Adipocyte (in vitro differentiated cells): Measurements from ENCODE around the gene TELO2.

Experiments
- DNase-seq: peaks from one replicate; pipeline ENCODE4 v3.0.0-alpha.2; 2015; ENCODE audit warnings: low read depth
- H3K27me3 ChIP-seq: replicated peaks from 2 replicates; pipeline ENCODE4 v1.7.0; 2013; ENCODE audit warnings: mild to moderate bottlenecking, low read length, moderate library complexity; ENCODE audit not compliant: control insufficient read depth, insufficient read depth
- H3K36me3 ChIP-seq: 2 replicates; pipeline ENCODE4 v1.7.0; 2013; ENCODE audit warnings: low read length, mild to moderate bottlenecking, moderate library complexity; ENCODE audit not compliant: control insufficient read depth, insufficient read depth, severe bottlenecking
- H3K4me1 ChIP-seq: 2 replicates; pipeline ENCODE4 v1.7.0; 2013; ENCODE audit warnings: mild to moderate bottlenecking, low read length, moderate library complexity; ENCODE audit not compliant: control insufficient read depth, insufficient read depth
- H3K4me3 ChIP-seq: 2 replicates; pipeline ENCODE4 v1.7.0; 2013; ENCODE audit warnings: mild to moderate bottlenecking, low read length, moderate library complexity
- H3K9ac ChIP-seq: 2 replicates; pipeline ENCODE4 v1.7.0; 2013; ENCODE audit warnings: mild to moderate bottlenecking, low read length, moderate library complexity
- H3K9me3 ChIP-seq: 2 replicates; pipeline ENCODE4 v1.7.0; 2013; ENCODE audit warnings: mild to moderate bottlenecking, low read length, moderate library complexity; ENCODE audit not compliant: control insufficient read depth

TELO2 gene

DNA sequence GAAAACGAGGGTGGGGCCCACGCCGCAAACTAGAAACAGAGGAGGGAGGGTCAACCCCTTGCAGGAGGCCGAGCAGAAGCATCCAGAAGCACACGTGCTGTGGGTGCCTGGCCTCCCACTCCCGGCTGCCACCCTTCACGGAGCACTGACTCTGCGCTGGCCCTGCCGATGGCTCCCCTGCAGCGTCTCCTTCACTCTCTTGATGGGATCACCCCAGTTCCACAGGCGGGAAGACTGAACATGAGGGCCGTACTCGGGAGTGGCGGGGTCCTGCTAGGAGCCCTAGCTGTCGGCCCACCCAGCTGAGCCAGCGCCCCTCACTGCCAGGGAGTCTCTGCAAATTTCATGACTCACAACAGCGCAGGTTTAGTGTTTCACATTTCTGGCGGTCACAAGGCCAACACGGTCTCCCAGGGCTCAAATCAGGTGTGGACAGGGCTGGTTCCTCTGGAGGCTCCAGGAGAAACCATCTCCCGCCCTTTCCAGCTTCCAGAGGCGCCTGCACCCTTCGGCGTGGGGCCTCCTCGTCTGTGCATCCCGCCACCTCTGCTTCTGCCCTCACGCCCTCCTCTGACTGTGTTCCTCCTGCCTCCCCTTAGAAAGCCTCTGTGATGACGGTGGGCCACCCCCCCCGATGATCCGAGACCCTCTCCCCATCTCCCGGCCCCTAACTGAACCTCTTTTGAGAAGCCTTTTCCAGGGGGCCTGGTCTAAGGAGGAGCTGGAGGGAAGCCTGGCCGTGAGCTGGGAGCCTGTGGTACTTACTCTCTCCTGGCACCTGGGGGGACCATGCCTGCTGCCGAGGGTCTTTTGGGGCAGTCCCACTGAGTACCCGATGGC, 6.4 kb upstream of the TELO2 start:
- Histone ChIP-seq H3K4me3 (no peak overlapping the region), H3K9me3 (no peaks in the 10 kb centered on the region), H3K27me3 (no peaks in the 10 kb centered on the region), H3K9ac (no peak overlapping the region), H3K36me3 (no peaks in the 10 kb centered on the region), H3K4me1 (no peaks in the 10 kb centered on the region)
- no peak for DNase-seq

DNA sequence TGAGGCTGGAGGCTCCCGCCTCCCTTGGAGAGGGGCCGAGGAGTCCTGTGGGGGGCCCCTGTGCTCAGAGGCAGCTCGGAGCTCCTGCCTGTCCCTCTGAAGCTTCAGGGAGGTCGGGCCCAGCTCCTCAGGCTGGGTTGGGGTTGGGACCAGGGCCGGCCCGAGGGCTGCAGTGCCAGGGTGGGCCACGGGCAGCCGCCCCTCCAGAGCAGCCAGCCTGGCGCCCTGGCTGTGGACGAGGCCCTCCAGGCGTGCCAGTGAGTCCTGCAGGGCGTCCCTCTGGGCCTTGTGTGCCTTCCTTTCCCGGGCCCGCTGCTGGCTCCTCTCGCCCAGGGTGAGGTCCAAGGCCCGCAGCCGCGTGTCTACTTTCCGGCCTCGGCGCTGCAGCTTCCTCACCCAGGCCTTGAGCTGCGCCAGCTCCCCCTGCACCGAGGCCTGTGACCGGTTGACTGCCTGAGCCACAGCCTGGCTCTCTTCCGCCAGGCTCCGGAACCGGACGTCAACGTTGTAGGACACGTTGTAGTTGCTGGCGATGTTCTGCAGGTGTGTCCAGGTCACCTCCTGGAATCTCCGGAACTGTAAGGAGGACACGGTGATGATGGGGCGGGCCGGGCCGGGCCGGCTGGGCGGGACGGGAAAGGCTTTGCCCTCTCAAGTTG, 5.6 kb upstream of the TELO2 start:
- H3K4me3 ChIP-seq: no peak overlapping the region
- DNase-seq: no peak
- no peaks in the 10 kb centered on the region for H3K27me3 ChIP-seq
- peaks cover under 1% of the 10 kb centered on the region for H3K4me1 ChIP-seq
- H3K9ac ChIP-seq: no peak overlapping the region
- no peaks in the 10 kb centered on the region for H3K9me3 ChIP-seq
- no peaks in the 10 kb centered on the region for H3K36me3 ChIP-seq

- no peak overlapping the region for H3K4me3 ChIP-seq
- peaks cover 6% of the 10 kb centered on the region for H3K4me1 ChIP-seq
- no peak overlapping the region for H3K9ac ChIP-seq
- no peaks in the 10 kb centered on the region for H3K27me3 ChIP-seq
- H3K36me3 ChIP-seq: no peaks in the 10 kb centered on the region
- H3K9me3 ChIP-seq: no peaks in the 10 kb centered on the region
- DNase-seq: no peak
Observed at GRCh38 chr16:1488054-1488601, 5.0 kb upstream of the TELO2 start.

DNA sequence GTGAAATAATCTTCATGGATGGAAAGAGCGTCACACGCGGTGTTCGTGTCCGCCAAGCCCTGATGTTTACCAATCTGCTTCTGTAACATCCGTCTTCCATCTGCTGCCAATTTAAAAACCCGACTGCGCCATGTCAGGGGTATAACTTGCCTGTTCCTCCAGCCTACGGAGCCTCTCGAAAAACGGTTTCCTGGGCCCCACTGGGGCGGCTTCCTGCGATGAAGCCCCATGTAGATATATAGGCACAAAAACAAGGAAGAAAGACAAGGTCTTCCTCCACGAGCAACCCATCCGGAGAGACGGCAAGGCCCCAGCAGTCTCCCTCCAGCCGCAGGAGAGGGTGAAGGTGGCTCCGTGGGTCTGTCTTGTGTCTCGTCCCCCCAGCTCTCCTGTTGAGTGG, 4.5 kb upstream of the TELO2 start, which contains the start of gene PTX4:
PTX4 (minus strand) TSS at position 326 of the 400 bp plus-strand sequence; CDS start at position 291, 35 bp downstream.
- H3K36me3 ChIP-seq: no peaks in the 10 kb centered on the region
- peaks cover 6% of the 10 kb centered on the region for H3K4me1 ChIP-seq
- no peak for DNase-seq
- no peak within 1 kb of the TSS for H3K4me3 ChIP-seq
- H3K27me3 ChIP-seq: no peaks in the 10 kb centered on the region
- H3K9ac ChIP-seq: no peak within 1 kb of the TSS
- H3K9me3 ChIP-seq: no peaks in the 10 kb centered on the region

DNA sequence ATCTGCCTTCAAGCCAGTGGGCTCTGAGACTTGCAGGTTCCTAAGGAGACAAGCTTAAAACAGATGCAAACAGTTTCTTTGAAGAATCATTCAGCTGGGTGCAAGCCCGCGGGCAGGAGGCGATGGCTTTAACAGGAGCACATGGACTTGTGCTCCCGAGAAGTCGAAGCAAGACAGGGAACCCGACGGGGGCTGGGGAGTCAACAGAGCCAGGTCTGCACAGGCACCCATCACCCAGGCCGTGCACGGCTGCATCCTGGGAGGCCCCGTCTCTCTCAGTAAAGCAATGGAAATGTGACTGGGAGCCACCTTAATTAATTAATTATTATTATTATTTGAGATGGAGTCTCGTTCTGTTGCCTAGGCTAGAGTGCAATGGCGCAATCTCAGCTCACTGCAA, 4.1 kb upstream of the TELO2 start:
- Histone ChIP-seq H3K9me3 (no peaks in the 10 kb centered on the region), H3K27me3 (no peaks in the 10 kb centered on the region), H3K9ac (no peak overlapping the region), H3K4me3 (no peak overlapping the region), H3K36me3 (no peaks in the 10 kb centered on the region), H3K4me1 (peaks cover 9% of the 10 kb centered on the region)
- DNase-seq: no peak

GRCh38 chr16:1491327-1491726, 1.8 kb upstream of the TELO2 start:
- no peak for DNase-seq
- Histone ChIP-seq H3K9me3 (no peaks in the 10 kb centered on the region), H3K4me1 (peaks cover 16% of the 10 kb centered on the region), H3K36me3 (peaks cover 10% of the 10 kb centered on the region), H3K9ac (no peak overlapping the region), H3K27me3 (no peaks in the 10 kb centered on the region), H3K4me3 (no peak overlapping the region)

DNA sequence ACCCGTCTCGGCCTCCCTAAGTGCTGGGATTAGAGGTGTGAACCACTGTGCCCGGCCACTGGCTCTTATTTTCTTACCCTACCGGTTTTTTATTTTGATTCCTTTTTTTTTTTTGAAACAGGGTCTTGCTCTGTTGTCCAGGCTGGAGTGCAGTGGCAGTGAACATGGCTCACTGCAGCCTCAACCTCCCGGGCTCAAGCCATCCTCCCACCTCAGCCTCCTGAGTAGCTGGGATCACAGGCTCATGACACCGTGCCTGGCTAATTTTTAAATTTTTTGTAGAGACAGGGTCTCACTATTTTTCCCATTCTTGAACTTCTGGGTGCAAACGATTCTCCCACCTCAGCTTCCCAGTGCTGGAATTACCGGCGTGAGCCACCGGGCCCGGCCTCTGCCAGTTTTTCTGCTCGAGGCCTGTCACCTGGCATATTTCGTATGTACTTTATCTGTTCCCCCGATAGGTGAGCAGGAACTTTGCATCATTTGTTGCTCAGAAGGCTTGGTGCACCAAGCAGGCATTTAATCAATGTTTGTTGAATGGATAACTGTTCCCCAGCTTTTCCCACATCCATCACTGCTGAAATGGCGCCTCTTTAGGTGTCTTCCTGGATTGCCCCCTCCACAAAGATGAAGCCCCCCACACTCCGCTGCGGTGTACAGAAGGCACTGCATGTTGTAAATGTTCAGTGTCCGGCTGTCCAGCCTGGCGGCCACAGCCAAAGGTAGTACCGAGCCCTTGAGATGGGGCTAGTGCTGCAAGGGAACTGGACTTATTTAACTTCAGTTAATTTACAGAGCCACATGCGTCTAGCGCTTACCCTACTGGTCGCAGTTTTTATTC, 858 bp upstream of the TELO2 start:
- peak overlapping the region; percentile 83 for H3K9ac ChIP-seq
- H3K36me3 ChIP-seq: peaks cover 20% of the 10 kb centered on the region
- no peaks in the 10 kb centered on the region for H3K9me3 ChIP-seq
- H3K4me3 ChIP-seq: peak overlapping the region; percentile 89
- H3K27me3 ChIP-seq: no peaks in the 10 kb centered on the region
- DNase-seq: no peak
- H3K4me1 ChIP-seq: peaks cover 16% of the 10 kb centered on the region

DNA sequence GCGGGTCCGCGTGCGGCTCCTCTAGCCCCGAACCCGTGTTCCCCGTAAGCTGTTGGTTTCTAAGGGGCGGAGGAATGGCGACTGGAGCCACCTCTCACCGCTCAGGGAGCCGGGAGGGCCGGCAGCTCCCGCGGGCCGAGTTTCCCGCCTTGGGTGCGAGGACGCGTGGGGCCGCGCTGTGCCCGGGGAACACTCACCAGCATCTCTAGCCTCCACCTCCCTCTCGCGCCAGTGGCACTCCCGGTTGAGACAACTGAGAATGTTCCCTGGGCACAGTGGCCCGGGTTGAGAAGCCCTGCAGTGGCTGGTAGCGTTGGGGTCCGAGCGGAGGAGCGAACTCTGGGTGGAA, 560 bp downstream of the TELO2 start:
- Histone ChIP-seq H3K4me3 (peak overlapping the region; percentile 89), H3K36me3 (peaks cover 26% of the 10 kb centered on the region), H3K9ac (peak overlapping the region; percentile 86), H3K9me3 (no peaks in the 10 kb centered on the region), H3K27me3 (no peaks in the 10 kb centered on the region), H3K4me1 (peaks cover 16% of the 10 kb centered on the region)
- peak; percentile 55 for DNase-seq

GRCh38 chr16:1494129-1494640, 1.0 kb downstream of the TELO2 start:
- Histone ChIP-seq H3K36me3 (peaks cover 26% of the 10 kb centered on the region), H3K9ac (peak overlapping the region; percentile 86), H3K9me3 (no peaks in the 10 kb centered on the region), H3K27me3 (no peaks in the 10 kb centered on the region), H3K4me3 (peak overlapping the region; percentile 89), H3K4me1 (peaks cover 16% of the 10 kb centered on the region)
- peak; percentile 60 for DNase-seq

DNA sequence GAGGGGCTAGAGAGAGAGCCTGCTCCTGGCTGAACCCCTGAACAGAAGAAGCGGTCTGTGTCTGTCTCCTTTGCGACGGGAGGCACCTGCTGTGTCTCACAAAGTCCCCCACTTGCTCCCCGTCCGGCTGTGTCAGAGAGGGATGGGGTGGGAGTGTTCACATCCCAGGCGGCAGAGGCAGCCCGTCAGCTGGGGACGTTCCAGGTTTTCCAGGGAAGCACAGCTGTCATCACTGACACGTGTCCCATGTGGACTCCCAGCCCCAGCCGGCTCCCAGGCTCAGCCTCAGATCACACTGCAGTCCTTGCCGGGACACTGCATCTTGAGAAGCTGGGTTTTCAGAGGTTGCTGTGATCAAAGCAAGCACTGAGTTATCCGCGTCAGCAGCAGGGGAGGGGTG, 1.6 kb downstream of the TELO2 start:
- Histone ChIP-seq H3K36me3 (peaks cover 26% of the 10 kb centered on the region), H3K4me1 (peaks cover 16% of the 10 kb centered on the region), H3K4me3 (peak overlapping the region; percentile 89), H3K9me3 (no peaks in the 10 kb centered on the region), H3K27me3 (no peaks in the 10 kb centered on the region), H3K9ac (peak overlapping the region; percentile 7)
- no peak for DNase-seq
